H1 (cell line): ENCODE data around the gene DCUN1D2. TPM values are rescaled to one million over a fixed set of nuclear protein-coding genes. Genes with fewer than 3 reads are reported as not detected.

Experiments
- CTCF ChIA-PET: fragments of 300-600 bp; sonication (Branson Sonifier 250); formaldehyde crosslinking; loops from one replicate; lab custom pipeline; 2021; ENCODE audit not compliant: partially characterized antibody; lab: Charles Lee
- POLR2A ChIA-PET: fragments of 300-600 bp; sonication (Branson Sonifier 250); formaldehyde crosslinking; loops from one replicate; lab custom pipeline; 2021; ENCODE audit warnings: inconsistent platforms; ENCODE audit not compliant: partially characterized antibody; lab: Charles Lee
- DNase-seq, 2 experiments: peaks; one replicate each; pipeline versions ENCODE4 v3.0.0 to v3.0.0-alpha.2; 2010 to 2022; ENCODE audit warnings: low spot score in 2 of 2, low read depth in 1 of 2, mixed read lengths in 1 of 2
- FAIRE-seq: peaks from 2 replicates; lab custom pipeline; 2011; peaks lifted over from hg19 to GRCh38; lab: Jason Lieb, UNC
- H2AFZ ChIP-seq: 2 replicates; pipeline ENCODE4 v1.8.1; 2012; ENCODE audit warnings: low read length, inconsistent platforms
- H2AK5ac ChIP-seq: 2 replicates; pipeline ENCODE4 v1.6.1; 2013; ENCODE audit warnings: low read depth, low read length
- H2BK120ac ChIP-seq: replicated peaks from 2 replicates; pipeline ENCODE3; 2013; ENCODE audit warnings: low read depth, low read length, inconsistent platforms
- H2BK12ac ChIP-seq: 2 replicates; pipeline ENCODE4 v1.6.1; 2013; ENCODE audit warnings: low read depth, low read length
- H2BK15ac ChIP-seq: 2 replicates; pipeline ENCODE4 v1.6.1; 2013; ENCODE audit warnings: low read length
- H2BK20ac ChIP-seq: 2 replicates; pipeline ENCODE4 v1.6.1; 2013; ENCODE audit warnings: low read length
- H2BK5ac ChIP-seq: 2 replicates; pipeline ENCODE4 v1.6.1; 2013; ENCODE audit warnings: low read depth, low read length
- H3K14ac ChIP-seq: 2 replicates; pipeline ENCODE4 v1.6.1; 2013; ENCODE audit warnings: inconsistent platforms; ENCODE audit not compliant: insufficient read length
- H3K18ac ChIP-seq: 2 replicates; pipeline ENCODE4 v1.6.1; 2013; ENCODE audit warnings: low read length; ENCODE audit errors: extremely low read depth
- H3K23ac ChIP-seq: 2 replicates; pipeline ENCODE4 v1.6.1; 2013; ENCODE audit warnings: inconsistent platforms; ENCODE audit not compliant: insufficient read length
- H3K23me2 ChIP-seq: 2 replicates; pipeline ENCODE4 v1.6.1; 2013; ENCODE audit warnings: low read depth, low read length
- H3K27ac ChIP-seq: 2 replicates; pipeline ENCODE4 v1.6.1; 2011; ENCODE audit warnings: low read depth, low read length, inconsistent platforms
- H3K27me3 ChIP-seq, 4 experiments: replicated peaks in 1 of 4; 1 replicate in 1 of 4; 2 replicates in 3 of 4; pipeline versions ENCODE4 v1.6.1 to v1.8.1; 2011 to 2013; ENCODE audit warnings: low read length in 3 of 4, mild to moderate bottlenecking in 3 of 4, inconsistent platforms in 2 of 4, mixed read lengths in 2 of 4, moderate library complexity in 1 of 4; ENCODE audit not compliant: control insufficient read depth in 3 of 4, insufficient read depth in 3 of 4; ENCODE audit errors: extremely low read depth in 1 of 4
- H3K36me3 ChIP-seq, 4 experiments: 2 replicates each; pipeline versions ENCODE4 v1.6.1 to v1.8.1; 2011 to 2013; ENCODE audit warnings: mild to moderate bottlenecking in 4 of 4, low read length in 3 of 4, moderate library complexity in 2 of 4, control low read depth in 1 of 4, inconsistent platforms in 1 of 4; ENCODE audit not compliant: insufficient read depth in 4 of 4, control insufficient read depth in 2 of 4
- H3K4ac ChIP-seq: replicated peaks from 2 replicates; pipeline ENCODE3; 2013; ENCODE audit warnings: low read length, low read depth, mixed read lengths, inconsistent platforms; ENCODE audit not compliant: insufficient read length
- H3K4me1 ChIP-seq, 4 experiments: replicated peaks in 1 of 4; 1 replicate in 1 of 4; 2 replicates in 3 of 4; pipeline versions ENCODE4 v1.6.1 to v1.8.1; 2011 to 2013; ENCODE audit warnings: low read length in 3 of 4, inconsistent platforms in 2 of 4, mixed read lengths in 1 of 4; ENCODE audit not compliant: insufficient read depth in 4 of 4, control insufficient read depth in 3 of 4
- H3K4me2 ChIP-seq, 2 experiments: 2 replicates each; pipeline versions ENCODE4 v1.6.1 to v1.8.1; 2011 to 2013; ENCODE audit warnings: low read depth in 2 of 2, low read length in 2 of 2, control low read depth in 1 of 2, inconsistent platforms in 1 of 2, mild to moderate bottlenecking in 1 of 2; ENCODE audit not compliant: insufficient read depth in 1 of 2
- H3K4me3 ChIP-seq, 4 experiments: fragments of 200-600, 300-600 bp in 1 of 4; sonication (generic), shearing (Covaris generic), sonication (Bioruptor Twin) in 1 of 4; 2 replicates each; pipeline versions ENCODE4 v1.5.1 to v1.8.1; 2011 to 2016; ENCODE audit warnings: low read length in 4 of 4, low read depth in 3 of 4, control low read depth in 2 of 4, inconsistent platforms in 2 of 4, mild to moderate bottlenecking in 2 of 4, mixed read lengths in 1 of 4, moderate library complexity in 1 of 4; ENCODE audit not compliant: insufficient read depth in 2 of 4; ENCODE audit errors: extremely low read depth in 1 of 4
- H3K56ac ChIP-seq: replicated peaks from 2 replicates; pipeline ENCODE3; 2013; ENCODE audit warnings: low read depth, mild to moderate bottlenecking, mixed read lengths, low read length, inconsistent platforms; ENCODE audit not compliant: insufficient read length
- H3K79me1 ChIP-seq: 2 replicates; pipeline ENCODE4 v1.6.1; 2013; ENCODE audit warnings: low read depth, low read length, control low read depth
- H3K79me2 ChIP-seq, 2 experiments: 2 replicates each; pipeline versions ENCODE4 v1.6.1 to v1.8.1; 2012 to 2013; ENCODE audit warnings: low read length in 2 of 2, mild to moderate bottlenecking in 2 of 2, inconsistent platforms in 1 of 2; ENCODE audit not compliant: insufficient read depth in 2 of 2, control insufficient read depth in 1 of 2
- H3K9ac ChIP-seq, 4 experiments: replicated peaks in 1 of 4; 1 replicate in 1 of 4; 2 replicates in 3 of 4; pipeline versions ENCODE4 v1.6.1 to v1.8.1; 2011 to 2013; ENCODE audit warnings: low read depth in 3 of 4, low read length in 3 of 4, control low read depth in 2 of 4, mild to moderate bottlenecking in 2 of 4, moderate library complexity in 2 of 4, inconsistent platforms in 1 of 4; ENCODE audit errors: extremely low read depth in 1 of 4
- H3K9me3 ChIP-seq, 2 experiments: 2 replicates each; pipeline versions ENCODE4 v1.6.1 to v1.8.1; 2012 to 2013; ENCODE audit warnings: mild to moderate bottlenecking in 2 of 2, moderate library complexity in 2 of 2, control low read depth in 1 of 2, inconsistent platforms in 1 of 2, low read depth in 1 of 2, low read length in 1 of 2, mixed read lengths in 1 of 2; ENCODE audit not compliant: insufficient read depth in 2 of 2
- H4K20me1 ChIP-seq, 2 experiments: replicated peaks in 1 of 2; 2 replicates each; pipeline versions ENCODE3 to v1.8.1; 2011 to 2013; ENCODE audit warnings: inconsistent platforms in 2 of 2, low read length in 2 of 2, mild to moderate bottlenecking in 1 of 2; ENCODE audit not compliant: insufficient read depth in 2 of 2, control insufficient read depth in 1 of 2
- H4K5ac ChIP-seq: 2 replicates; pipeline ENCODE4 v1.6.1; 2013; ENCODE audit warnings: low read length, low read depth, mixed read lengths, inconsistent platforms; ENCODE audit not compliant: insufficient read length
- H4K8ac ChIP-seq: 2 replicates; pipeline ENCODE4 v1.8.0; 2013; ENCODE audit warnings: mild to moderate bottlenecking, moderate library complexity, low read length, inconsistent platforms; ENCODE audit not compliant: insufficient read depth; ENCODE audit errors: extremely low read depth
- H4K91ac ChIP-seq: replicated peaks from 2 replicates; pipeline ENCODE3; 2013; ENCODE audit warnings: low read length, mixed read lengths, inconsistent platforms; ENCODE audit not compliant: insufficient read length
- CEBPB ChIP-seq: IDR thresholded peaks from 2 replicates; pipeline ENCODE4 v1.6.1; 2012; ENCODE audit warnings: low read depth, low read length
- KDM5A ChIP-seq: fragments of 200-600 bp; IDR thresholded peaks from 2 replicates; pipeline ENCODE4 v1.7.1; 2012; ENCODE audit warnings: mild to moderate bottlenecking, low read length, inconsistent platforms, mixed read lengths
- WGBS, 2 experiments: shearing (Covaris generic) in 1 of 2; methylation state at CpG; one replicate each; pipeline versions ENCODE4 v1.1.6 to v1.1.7; 2013 to 2015; ENCODE audit warnings: low lambda C conversion rate in 2 of 2, mixed read lengths in 2 of 2, inconsistent platforms in 1 of 2, low coverage in 1 of 2, missing lambda C conversion rate in 1 of 2; ENCODE audit not compliant: insufficient replicate concordance in 2 of 2, insufficient coverage in 1 of 2, insufficient read length in 1 of 2; ENCODE audit errors: extremely low coverage in 1 of 2, missing lambda C conversion rate in 1 of 2; 5-methylcytosine and 5-hydroxymethylcytosine counted together
- polyA plus RNA-seq, 7 experiments: library from polyadenylated mRNA; depleted of rRNA in 3 of 7; stranded (reverse) in 5 of 7; unstranded in 2 of 7; fragments of >200 nt in 5 of 7; fragments of 200-250 nt in 2 of 7; gene quantifications; 1 replicate in 5 of 7; 2 replicates in 1 of 7; 4 replicates in 1 of 7; pipeline versions ENCODE4 v1.2.1 to v1.2.3, GENCODE V29; 2011 to 2013; ENCODE audit warnings: missing spikeins in 2 of 7, mixed read lengths in 2 of 7
- total RNA-seq: library from RNA; stranded (reverse); fragmentation: NEBNext Ultra II Directional; extraction: Animal tissue kit (Norgen Biotek cat#: 25700); gene quantifications from 2 replicates; pipeline ENCODE4 v1.2.1, GENCODE V29; 2021

Gene DCUN1D2
- total and polyA plus RNA-seq, 2 of the 8 experiments (the other 6 are each of a cell fraction or from before 2014, with no cell fraction given), result 19.5 to 35.3 TPM

- Histone ChIP-seq H3K27ac (no peak overlapping the region), H3K79me1 (no peaks in the 10 kb centered on the region)
- CTCF ChIA-PET, result interaction anchor here (0.8 to 2.2 kb wide), 9 partner anchors 12 to 300 kb away, joined by 3 to 7 read pairs (median 4); no protein-coding TSS in a partner anchor
These were observed 73.3 kb downstream of the DCUN1D2 start for GRCh38 chr13:113417008-113417751.

More at GRCh38 chr13:113417008-113417751, 73.3 kb downstream of the DCUN1D2 start:
- 0 out of 2 replicates have a peak overlapping the region, but pooled peaks have one; percentile 53 for H2AK5ac ChIP-seq
- POLR2A ChIA-PET, result interaction anchor here (0.6 to 1.7 kb wide), 3 partner anchors 16 to 74 kb away, joined by 3 to 5 read pairs (median 4); no protein-coding TSS in a partner anchor
- H4K20me1 ChIP-seq, result peaks cover 0 to 1% of the 10 kb centered on the region in 2 experiments
- H3K23me2 ChIP-seq, result no peaks in the 10 kb centered on the region
- no peaks in the 10 kb centered on the region for H3K27me3 ChIP-seq
- no peak overlapping the region for H3K4ac ChIP-seq
- TF ChIP-seq CEBPB, result no peak
- no peak for TF ChIP-seq KDM5A
- H3K79me2 ChIP-seq, result no peaks in the 10 kb centered on the region
- no peak overlapping the region for H3K14ac ChIP-seq
- H2BK5ac ChIP-seq, result no peak overlapping the region
- H2BK120ac ChIP-seq, result no peak overlapping the region
- no peak overlapping the region for H2BK15ac ChIP-seq
- H2AFZ ChIP-seq, result no peak overlapping the region
- no peak overlapping the region for H4K5ac ChIP-seq
- no peak overlapping the region for H3K23ac ChIP-seq
- H4K8ac ChIP-seq, result no peak overlapping the region
- no peak overlapping the region for H4K91ac ChIP-seq
- H3K9me3 ChIP-seq, result no peaks in the 10 kb centered on the region
- H3K4me1 ChIP-seq, result peaks cover 0 to 7% (median 3%) of the 10 kb centered on the region in 4 experiments; a peak in 2 of 7 replicates
- no peak overlapping the region for H3K18ac ChIP-seq
- no peak overlapping the region for H2BK20ac ChIP-seq
- DNase-seq (no peak), FAIRE-seq (no peak)
- peak overlapping the region in 1 of 4 experiments; percentile 44; a peak in 1 of 7 replicates for H3K9ac ChIP-seq
- WGBS, 2 experiments, result 83% methylated on average over 28 of the region's 28 CpGs; no CpG with 5 or more reads in 1 of the 2 experiments
- H3K4me3 ChIP-seq, result no peak overlapping the region
- no peak overlapping the region for H3K56ac ChIP-seq
- no peaks in the 10 kb centered on the region for H3K36me3 ChIP-seq
- no peak overlapping the region for H3K4me2 ChIP-seq
- no peak overlapping the region for H2BK12ac ChIP-seq
